ENCODE measurements around the gene CSNK1G3.

GRCh38 chr5:123538670-123539459 lies 26.9 kb downstream of the CSNK1G3 start:
- TF ChIP-seq CTCF (IDR thresholded peaks at IDR 0.05) (no peak), ZFX (IDR thresholded peaks at IDR 0.05; ENCODE audit: borderline replicate concordance) (no peak)
